GM23338 (cell line): ENCODE measurements around the gene SPG21.

Experiments used
- CREB1 ChIP-seq: fragments of 250-450 bp; sonication (Bioruptor Pico); IDR thresholded peaks from 2 replicates; pipeline ENCODE4 v1.5.0; 2020; ENCODE audit warnings: low read depth, mild to moderate bottlenecking, moderate library complexity
- CTCF ChIP-seq, 2 experiments: fragments of 200-600 bp in 1 of 2; sonication (generic) in 1 of 2; conservative IDR thresholded peaks; 2 replicates each; pipeline versions ENCODE4 v1.5.1 to v1.6.1; 2016 to 2017; ENCODE audit warnings: antibody characterized with exemption in 2 of 2, low read depth in 2 of 2, mild to moderate bottlenecking in 2 of 2, moderate library complexity in 1 of 2
- ETS1 ChIP-seq: IDR thresholded peaks from 2 replicates; pipeline ENCODE4 v1.6.1; 2016; ENCODE audit warnings: antibody characterized with exemption
- EZH2 ChIP-seq: fragments of 200-600 bp; sonication (generic); IDR thresholded peaks from one replicate; pipeline ENCODE4 v1.8.0; 2017; ENCODE audit warnings: antibody characterized with exemption, mild to moderate bottlenecking, low read depth; ENCODE audit not compliant: unreplicated experiment
- EZH2phosphoT487 ChIP-seq: fragments of 200-600 bp; sonication (generic); IDR thresholded peaks from one replicate; pipeline ENCODE4 v1.8.1; 2018; ENCODE audit warnings: antibody characterized with exemption; ENCODE audit not compliant: unreplicated experiment
- JUNB ChIP-seq: IDR thresholded peaks from one replicate; pipeline ENCODE4 v1.6.1; 2016; ENCODE audit warnings: antibody characterized with exemption; ENCODE audit not compliant: unreplicated experiment
- NANOG ChIP-seq: IDR thresholded peaks from 2 replicates; pipeline ENCODE4 v1.6.1; 2016; ENCODE audit warnings: antibody characterized with exemption, borderline replicate concordance
- POLR2AphosphoS5 ChIP-seq: IDR thresholded peaks from 2 replicates; pipeline ENCODE4 v1.6.1; 2016; ENCODE audit warnings: antibody characterized with exemption, low read depth
- REST ChIP-seq: IDR thresholded peaks from one replicate; pipeline ENCODE4 v1.6.1; 2018; ENCODE audit warnings: antibody characterized with exemption; ENCODE audit not compliant: unreplicated experiment
- STAT1 ChIP-seq: IDR thresholded peaks from one replicate; pipeline ENCODE4 v1.6.1; 2016; ENCODE audit warnings: antibody characterized with exemption; ENCODE audit not compliant: unreplicated experiment
- ZNF331 ChIP-seq: fragments of 250-450 bp; sonication (Bioruptor Pico); IDR thresholded peaks from 2 replicates; pipeline ENCODE4 v1.5.0; 2020; ENCODE audit warnings: low read depth, mild to moderate bottlenecking, moderate library complexity
- TF ChIP-seq, protein P1 (sequence below): fragments of 250-450 bp; sonication (Bioruptor Pico); IDR thresholded peaks from 2 replicates; pipeline ENCODE4 v1.5.0; 2020; ENCODE audit warnings: mild to moderate bottlenecking, moderate library complexity

- TF ChIP-seq CTCF (conservative IDR thresholded peaks at IDR 0.05; ENCODE audit: low read depth in 2 of 2) (peak in 1 of 2 experiments; percentile 30; a peak in 1 of 4 replicates), EZH2 (no peak), NANOG (no peak), POLR2AphosphoS5 (no peak), EZH2phosphoT487 (no peak), JUNB (no peak), CREB1 (CRISPR knock-in tag) (no peak), STAT1 (no peak), ZNF331 (CRISPR knock-in tag) (no peak), REST (no peak), ETS1 (no peak)
- TF ChIP-seq, protein P1, sequence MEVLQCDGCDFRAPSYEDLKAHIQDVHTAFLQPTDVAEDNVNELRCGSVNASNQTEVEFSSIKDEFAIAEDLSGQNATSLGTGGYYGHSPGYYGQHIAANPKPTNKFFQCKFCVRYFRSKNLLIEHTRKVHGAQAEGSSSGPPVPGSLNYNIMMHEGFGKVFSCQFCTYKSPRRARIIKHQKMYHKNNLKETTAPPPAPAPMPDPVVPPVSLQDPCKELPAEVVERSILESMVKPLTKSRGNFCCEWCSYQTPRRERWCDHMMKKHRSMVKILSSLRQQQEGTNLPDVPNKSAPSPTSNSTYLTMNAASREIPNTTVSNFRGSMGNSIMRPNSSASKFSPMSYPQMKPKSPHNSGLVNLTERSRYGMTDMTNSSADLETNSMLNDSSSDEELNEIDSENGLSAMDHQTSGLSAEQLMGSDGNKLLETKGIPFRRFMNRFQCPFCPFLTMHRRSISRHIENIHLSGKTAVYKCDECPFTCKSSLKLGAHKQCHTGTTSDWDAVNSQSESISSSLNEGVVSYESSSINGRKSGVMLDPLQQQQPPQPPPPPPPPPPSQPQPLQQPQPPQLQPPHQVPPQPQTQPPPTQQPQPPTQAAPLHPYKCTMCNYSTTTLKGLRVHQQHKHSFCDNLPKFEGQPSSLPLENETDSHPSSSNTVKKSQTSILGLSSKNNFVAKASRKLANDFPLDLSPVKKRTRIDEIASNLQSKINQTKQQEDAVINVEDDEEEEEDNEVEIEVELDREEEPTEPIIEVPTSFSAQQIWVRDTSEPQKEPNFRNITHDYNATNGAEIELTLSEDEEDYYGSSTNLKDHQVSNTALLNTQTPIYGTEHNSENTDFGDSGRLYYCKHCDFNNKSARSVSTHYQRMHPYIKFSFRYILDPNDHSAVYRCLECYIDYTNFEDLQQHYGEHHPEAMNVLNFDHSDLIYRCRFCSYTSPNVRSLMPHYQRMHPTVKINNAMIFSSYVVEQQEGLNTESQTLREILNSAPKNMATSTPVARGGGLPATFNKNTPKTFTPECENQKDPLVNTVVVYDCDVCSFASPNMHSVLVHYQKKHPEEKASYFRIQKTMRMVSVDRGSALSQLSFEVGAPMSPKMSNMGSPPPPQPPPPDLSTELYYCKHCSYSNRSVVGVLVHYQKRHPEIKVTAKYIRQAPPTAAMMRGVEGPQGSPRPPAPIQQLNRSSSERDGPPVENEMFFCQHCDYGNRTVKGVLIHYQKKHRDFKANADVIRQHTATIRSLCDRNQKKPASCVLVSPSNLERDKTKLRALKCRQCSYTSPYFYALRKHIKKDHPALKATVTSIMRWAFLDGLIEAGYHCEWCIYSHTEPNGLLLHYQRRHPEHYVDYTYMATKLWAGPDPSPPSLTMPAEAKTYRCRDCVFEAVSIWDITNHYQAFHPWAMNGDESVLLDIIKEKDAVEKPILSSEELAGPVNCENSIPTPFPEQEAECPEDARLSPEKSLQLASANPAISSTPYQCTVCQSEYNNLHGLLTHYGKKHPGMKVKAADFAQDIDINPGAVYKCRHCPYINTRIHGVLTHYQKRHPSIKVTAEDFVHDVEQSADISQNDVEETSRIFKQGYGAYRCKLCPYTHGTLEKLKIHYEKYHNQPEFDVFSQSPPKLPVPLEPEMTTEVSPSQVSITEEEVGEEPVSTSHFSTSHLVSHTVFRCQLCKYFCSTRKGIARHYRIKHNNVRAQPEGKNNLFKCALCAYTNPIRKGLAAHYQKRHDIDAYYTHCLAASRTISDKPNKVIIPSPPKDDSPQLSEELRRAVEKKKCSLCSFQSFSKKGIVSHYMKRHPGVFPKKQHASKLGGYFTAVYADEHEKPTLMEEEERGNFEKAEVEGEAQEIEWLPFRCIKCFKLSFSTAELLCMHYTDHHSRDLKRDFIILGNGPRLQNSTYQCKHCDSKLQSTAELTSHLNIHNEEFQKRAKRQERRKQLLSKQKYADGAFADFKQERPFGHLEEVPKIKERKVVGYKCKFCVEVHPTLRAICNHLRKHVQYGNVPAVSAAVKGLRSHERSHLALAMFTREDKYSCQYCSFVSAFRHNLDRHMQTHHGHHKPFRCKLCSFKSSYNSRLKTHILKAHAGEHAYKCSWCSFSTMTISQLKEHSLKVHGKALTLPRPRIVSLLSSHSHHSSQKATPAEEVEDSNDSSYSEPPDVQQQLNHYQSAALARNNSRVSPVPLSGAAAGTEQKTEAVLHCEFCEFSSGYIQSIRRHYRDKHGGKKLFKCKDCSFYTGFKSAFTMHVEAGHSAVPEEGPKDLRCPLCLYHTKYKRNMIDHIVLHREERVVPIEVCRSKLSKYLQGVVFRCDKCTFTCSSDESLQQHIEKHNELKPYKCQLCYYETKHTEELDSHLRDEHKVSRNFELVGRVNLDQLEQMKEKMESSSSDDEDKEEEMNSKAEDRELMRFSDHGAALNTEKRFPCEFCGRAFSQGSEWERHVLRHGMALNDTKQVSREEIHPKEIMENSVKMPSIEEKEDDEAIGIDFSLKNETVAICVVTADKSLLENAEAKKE = no peak
These were observed 42.5 kb downstream of the SPG21 start for GRCh38 chr15:64947211-64947610.
